Gastroesophageal sphincter (tissue), 3 donors: ENCODE data around the gene ISLR2.

Experiments used
- CTCF ChIP-seq, 4 experiments: fragments of 200-600 bp in 2 of 4; fragments of 450-650 bp in 2 of 4; sonication (generic) in 1 of 4; IDR thresholded peaks; one replicate each; pipeline ENCODE4 v1.5.1; 2017 to 2019; ENCODE audit warnings: antibody characterized with exemption in 4 of 4, mild to moderate bottlenecking in 2 of 4, moderate library complexity in 2 of 4
- EP300 ChIP-seq: sonication (generic); formaldehyde crosslinking; IDR thresholded peaks from one replicate; pipeline ENCODE4 v1.6.1; 2017; ENCODE audit warnings: antibody characterized with exemption, mild to moderate bottlenecking
- POLR2A ChIP-seq, 2 donors: fragments of 450-650 bp; IDR thresholded peaks; one replicate each; pipeline ENCODE4 v1.6.1; 2017; ENCODE audit warnings: antibody characterized with exemption in 2 of 2, mild to moderate bottlenecking in 2 of 2, moderate library complexity in 1 of 2
- POLR2AphosphoS5 ChIP-seq: sonication (generic); formaldehyde crosslinking; IDR thresholded peaks from one replicate; pipeline ENCODE4 v1.6.1; 2017; ENCODE audit warnings: antibody characterized with exemption

DNA sequence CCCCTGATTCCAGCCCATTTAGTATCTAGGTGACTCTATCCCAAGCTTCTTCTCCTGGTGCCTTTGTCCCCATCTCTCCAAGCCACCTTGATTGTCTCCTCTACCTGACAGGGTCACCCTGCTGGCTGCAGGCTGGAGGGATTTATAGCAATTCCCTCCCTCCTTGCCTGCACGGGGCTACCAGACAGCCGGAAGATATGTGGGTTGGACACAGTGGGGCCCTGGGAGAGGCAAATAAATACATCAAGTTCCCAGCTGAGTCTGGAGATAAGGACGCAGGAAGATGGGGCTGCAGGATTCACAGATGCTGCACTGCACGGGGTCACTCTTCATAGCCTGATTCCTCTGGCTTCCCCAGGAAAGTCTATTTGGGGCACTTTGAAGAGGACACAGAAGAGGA lies 9.3 kb upstream of the ISLR2 start:
- no peak for TF ChIP-seq CTCF (IDR thresholded peaks at IDR 0.05)
- no peak for TF ChIP-seq POLR2AphosphoS5
- TF ChIP-seq EP300, result no peak
- no peak for TF ChIP-seq POLR2A (IDR thresholded peaks at IDR 0.05)
